GM12878 (cell line): ENCODE measurements around the gene ERC2. TPM values are rescaled to one million over a fixed set of nuclear protein-coding genes. Genes with fewer than 3 reads are reported as not detected.

Source experiments
- ATAC-seq: fragments of 200-7000 bp; cut with Tn5 transposase; 3 replicates; pipeline ENCODE4 v1.9.1; 2020; ENCODE audit warnings: mild to moderate bottlenecking, moderate library complexity
- BruUV-seq: library from RNA; stranded (reverse); fragments of 400-500 nt; replicated peaks from 2 replicates; lab custom pipeline; 2021; lab: Mats Ljungman, UMichigan
- CTCF ChIA-PET: fragments of 300-600 bp; sonication (Branson Sonifier 250); formaldehyde crosslinking; extraction: SDS; loops from one replicate; lab custom pipeline; 2021; ENCODE audit warnings: inconsistent platforms; lab: Yijun Ruan, JAX
- POLR2A ChIA-PET: fragments of 350-600 bp; formaldehyde crosslinking; extraction: SDS; loops from one replicate; lab custom pipeline; 2021; ENCODE audit warnings: inconsistent platforms; lab: Charles Lee
- RAD21 ChIA-PET: fragments of 300-600 bp; sonication (Branson Sonifier 250); formaldehyde crosslinking; loops from one replicate; lab custom pipeline; 2023; ENCODE audit warnings: antibody characterized with exemption; ENCODE audit not compliant: unreplicated experiment; lab: Charles Lee
- SMC1A ChIA-PET: fragments of 300-600 bp; sonication (Branson Sonifier 250); formaldehyde crosslinking; loops from one replicate; lab custom pipeline; 2023; ENCODE audit not compliant: unreplicated experiment, uncharacterized antibody; lab: Charles Lee
- DNase-seq: peaks from one replicate; pipeline ENCODE4 v3.0.0-alpha.2; 2011; ENCODE audit warnings: low read depth, low spot score
- FAIRE-seq: peaks from 3 replicates; lab custom pipeline; 2011; peaks lifted over from hg19 to GRCh38; lab: Jason Lieb, UNC
- H2AFZ ChIP-seq: 2 replicates; pipeline ENCODE4 v1.6.0; 2011; ENCODE audit warnings: low read depth, low read length, control low read depth; ENCODE audit not compliant: control insufficient read depth
- H3K27ac ChIP-seq: 2 replicates; pipeline ENCODE4 v1.5.1; 2011; ENCODE audit warnings: control low read depth; ENCODE audit not compliant: control insufficient read depth, insufficient read depth
- H3K27me3 ChIP-seq, 2 experiments: replicated peaks in 1 of 2; 2 replicates each; pipeline versions ENCODE4 v1.6.0 to v1.6.1; 2011; ENCODE audit warnings: low read length in 1 of 2; ENCODE audit not compliant: control insufficient read depth in 2 of 2, insufficient read depth in 2 of 2
- H3K36me3 ChIP-seq, 2 experiments: 2 replicates each; pipeline ENCODE4 v1.5.1; 2011; ENCODE audit warnings: low read length in 1 of 2; ENCODE audit not compliant: control insufficient read depth in 2 of 2, insufficient read depth in 2 of 2
- H3K4me1 ChIP-seq: 2 replicates; pipeline ENCODE4 v1.6.1; 2011; ENCODE audit warnings: mild to moderate bottlenecking, low read length, moderate library complexity, mixed read lengths; ENCODE audit not compliant: control insufficient read depth, insufficient read depth
- H3K4me2 ChIP-seq: 2 replicates; pipeline ENCODE4 v1.6.0; 2011; ENCODE audit warnings: control low read depth; ENCODE audit not compliant: control insufficient read depth, insufficient read depth
- H3K4me3 ChIP-seq: fragments of 200-600 bp; sonication (generic); 2 replicates; pipeline ENCODE4 v1.5.1; 2016
- H3K79me2 ChIP-seq: 2 replicates; pipeline ENCODE4 v1.6.0; 2011; ENCODE audit warnings: low read length; ENCODE audit not compliant: control insufficient read depth, insufficient read depth
- H3K9ac ChIP-seq: 2 replicates; pipeline ENCODE4 v1.8.0; 2011; ENCODE audit warnings: low read length, control low read depth, mixed read lengths; ENCODE audit not compliant: control insufficient read depth, insufficient read depth
- H3K9me3 ChIP-seq: replicated peaks from 3 replicates; pipeline ENCODE4 v1.5.1; 2011; ENCODE audit warnings: mild to moderate bottlenecking, low read length; ENCODE audit not compliant: control insufficient read depth, insufficient read depth
- H4K20me1 ChIP-seq: 2 replicates; pipeline ENCODE4 v1.6.0; 2011; ENCODE audit not compliant: control insufficient read depth, insufficient read depth
- BCL11A ChIP-seq: IDR thresholded peaks from 2 replicates; pipeline ENCODE4 v1.6.1; 2011; ENCODE audit warnings: low read depth, low read length
- CEBPB ChIP-seq, 2 experiments: fragments of 150-350 bp in 1 of 2; IDR thresholded peaks; 2 replicates each; pipeline ENCODE4 v1.6.1; 2012 to 2014; ENCODE audit warnings: low read depth in 2 of 2, low read length in 2 of 2, borderline replicate concordance in 1 of 2, inconsistent platforms in 1 of 2
- E2F4 ChIP-seq: IDR thresholded peaks from 2 replicates; pipeline ENCODE4 v1.6.1; 2012; ENCODE audit warnings: low read depth, low read length, improper control_type of control experiment
- GATAD2B ChIP-seq: fragments of 450-650 bp; conservative IDR thresholded peaks from 2 replicates; pipeline ENCODE4 v1.6.1; 2017; ENCODE audit warnings: low read depth, mild to moderate bottlenecking, moderate library complexity
- HCFC1 ChIP-seq: fragments of 150-350 bp; IDR thresholded peaks from 2 replicates; pipeline ENCODE4 v1.6.1; 2014; ENCODE audit warnings: low read length
- IRF4 ChIP-seq: IDR thresholded peaks from 2 replicates; pipeline ENCODE4 v1.6.1; 2011; ENCODE audit warnings: low read depth, low read length
- LARP7 ChIP-seq: fragments of 450-650 bp; IDR thresholded peaks from 2 replicates; pipeline ENCODE4 v1.6.1; 2017; ENCODE audit warnings: mild to moderate bottlenecking
- NBN ChIP-seq: fragments of 450-650 bp; IDR thresholded peaks from 2 replicates; pipeline ENCODE4 v1.6.1; 2016
- NRF1 ChIP-seq: conservative IDR thresholded peaks from 2 replicates; pipeline ENCODE4 v1.6.1; 2011; ENCODE audit warnings: mild to moderate bottlenecking, low read depth, low read length, improper control_type of control experiment
- PAX8 ChIP-seq: fragments of 450-650 bp; IDR thresholded peaks from 2 replicates; pipeline ENCODE4 v1.6.1; 2017; ENCODE audit warnings: mild to moderate bottlenecking, moderate library complexity
- PBX3 ChIP-seq: IDR thresholded peaks from 2 replicates; pipeline ENCODE4 v1.6.1; 2011; ENCODE audit warnings: mild to moderate bottlenecking, low read depth, low read length, moderate library complexity; ENCODE audit not compliant: insufficient replicate concordance
- POLR2AphosphoS5 ChIP-seq: IDR thresholded peaks from 2 replicates; pipeline ENCODE4 v1.6.1; 2011; ENCODE audit warnings: mild to moderate bottlenecking, low read length, inconsistent platforms
- RAD21 ChIP-seq: IDR thresholded peaks from 2 replicates; pipeline ENCODE4 v1.6.1; 2011; ENCODE audit warnings: mild to moderate bottlenecking, low read depth, low read length, moderate library complexity; ENCODE audit not compliant: insufficient read depth
- SMAD5 ChIP-seq: IDR thresholded peaks from 2 replicates; pipeline ENCODE4 v1.6.1; 2016; ENCODE audit warnings: antibody characterized with exemption, low read depth
- SREBF1 ChIP-seq: IDR thresholded peaks from 2 replicates; pipeline ENCODE4 v1.6.1; 2012; ENCODE audit warnings: mild to moderate bottlenecking, low read length
- STAT3 ChIP-seq: IDR thresholded peaks from 2 replicates; pipeline ENCODE4 v1.6.1; 2011; ENCODE audit warnings: low read depth, low read length, improper control_type of control experiment
- TARDBP ChIP-seq: IDR thresholded peaks from 2 replicates; pipeline ENCODE4 v1.6.1; 2016; ENCODE audit warnings: borderline replicate concordance
- TBL1XR1 ChIP-seq: IDR thresholded peaks from 2 replicates; pipeline ENCODE4 v1.6.1; 2012; ENCODE audit warnings: low read depth, low read length, improper control_type of control experiment
- WGBS: methylation state at CpG from one replicate; pipeline ENCODE4 v1.1.6; 2016; ENCODE audit warnings: low lambda C conversion rate; ENCODE audit not compliant: insufficient replicate concordance, insufficient coverage; ENCODE audit errors: missing lambda C conversion rate; 5-methylcytosine and 5-hydroxymethylcytosine counted together
- in situ Hi-C: fragments of 300-500 bp; cut with MboI; formaldehyde crosslinking; loops from 9 replicates; pipeline ENCODE4 v1.14.3; 2018; ENCODE audit warnings: mixed read lengths
- intact Hi-C: fragments of 100-400 bp; cut with micrococcal nuclease; formaldehyde crosslinking; loops from one replicate; pipeline ENCODE4 v1.14.2; 2022; ENCODE audit not compliant: unreplicated experiment
- polyA plus RNA-seq, 11 experiments: library from polyadenylated mRNA; depleted of rRNA in 4 of 11; unstranded in 6 of 11; stranded (reverse) in 5 of 11; fragments of >200 nt; fragmentation: Nextera tagmentation in 4 of 11; fragmentation: Illumina TruSeq in 1 of 11; extraction: Ambion mirVana in 4 of 11; extraction: Trizol in 1 of 11; gene quantifications; 1 replicate in 1 of 11; 2 replicates in 10 of 11; pipeline versions ENCODE4 v1.2.1 to v1.2.3, GENCODE V29; 2011 to 2016; ENCODE audit warnings: inconsistent platforms in 2 of 11, missing spikeins in 2 of 11, low read depth in 1 of 11
- total RNA-seq, 4 experiments: library from RNA; depleted of rRNA in 3 of 4; stranded (reverse); fragments of >200 nt in 3 of 4; fragmentation: Illumina TruSeq in 1 of 4; extraction: Trizol in 1 of 4; gene quantifications; 2 replicates each; pipeline versions ENCODE4 v1.2.1 to v1.2.3, GENCODE V29; 2013 to 2021

Gene ERC2
- total and polyA plus RNA-seq, 10 of the 15 experiments (the other 5 are each of a cell fraction or from before 2014, with no cell fraction given) = 0.06 to 1.4 (median 0.12) TPM; not detected in 3

GRCh38 chr3:55946574-55947160 is 521.6 kb downstream of the ERC2 start:
- DNase-seq (no peak), ATAC-seq (no peak), FAIRE-seq (no peak)
- no peaks in the 10 kb centered on the region for H3K27me3 ChIP-seq
- H3K79me2 ChIP-seq = no peaks in the 10 kb centered on the region
- H3K4me2 ChIP-seq = no peak overlapping the region
- ChIA-PET POLR2A (no interaction called here), CTCF (interaction anchor here (1.1 kb wide), 1 partner anchor 305 kb away, joined by 3 read pairs; no protein-coding TSS in a partner anchor), SMC1A (interaction anchor here (1.8 kb wide), 1 partner anchor 16 kb away, joined by 4 read pairs; no protein-coding TSS in a partner anchor), RAD21 (no interaction called here)
- no peak overlapping the region for H3K4me3 ChIP-seq
- H3K9me3 ChIP-seq = no peaks in the 10 kb centered on the region
- no peaks in the 10 kb centered on the region for H4K20me1 ChIP-seq
- H3K27ac ChIP-seq = no peak overlapping the region
- no peaks in the 10 kb centered on the region for H3K4me1 ChIP-seq
- no peak overlapping the region for H2AFZ ChIP-seq
- intact Hi-C loops = no loop called here
- no TSS peak for BruUV-seq
- in situ Hi-C loops = no loop called here
- TF ChIP-seq PAX8 (no peak), SMAD5 (no peak), CEBPB (IDR thresholded peaks at IDR 0.05; ENCODE audit: borderline replicate concordance in 1 of 2, low read depth in 2 of 2, low read length in 2 of 2) (no peak)
- H3K9ac ChIP-seq = no peak overlapping the region
- WGBS = 31% methylated on average over 4 of the region's 4 CpGs
- H3K36me3 ChIP-seq = no peaks in the 10 kb centered on the region

GRCh38 chr3:55942868-55943267 is 525.4 kb downstream of the ERC2 start:
- 45% methylated on average over 2 of the region's 2 CpGs for WGBS
- RAD21 ChIA-PET = no interaction called here
- in situ Hi-C loops = no loop called here
- H3K27me3 ChIP-seq = no peaks in the 10 kb centered on the region
- H4K20me1 ChIP-seq = no peaks in the 10 kb centered on the region
- no peak overlapping the region for H3K4me3 ChIP-seq
- no peak overlapping the region for H2AFZ ChIP-seq
- H3K4me1 ChIP-seq = no peaks in the 10 kb centered on the region
- H3K4me2 ChIP-seq = no peak overlapping the region
- no peaks in the 10 kb centered on the region for H3K36me3 ChIP-seq
- no peak for DNase-seq
- no peak for ATAC-seq
- no peaks in the 10 kb centered on the region for H3K9me3 ChIP-seq
- H3K9ac ChIP-seq = no peak overlapping the region
- POLR2A ChIA-PET = no interaction called here
- intact Hi-C loops = no loop called here
- CTCF ChIA-PET = no interaction called here
- SMC1A ChIA-PET = no interaction called here
- BruUV-seq = no TSS peak
- H3K27ac ChIP-seq = no peak overlapping the region
- no peak for FAIRE-seq
- no peaks in the 10 kb centered on the region for H3K79me2 ChIP-seq
- TF ChIP-seq PBX3 = no peak
- no peak for TF ChIP-seq GATAD2B
- no peak for TF ChIP-seq TARDBP
- TF ChIP-seq NRF1 = no peak
- TF ChIP-seq SREBF1 = no peak
- no peak for TF ChIP-seq IRF4
- no peak for TF ChIP-seq STAT3
- TF ChIP-seq RAD21 = no peak
- no peak for TF ChIP-seq HCFC1
- TF ChIP-seq NBN = no peak
- TF ChIP-seq LARP7 = no peak
- TF ChIP-seq BCL11A = no peak
- no peak for TF ChIP-seq E2F4
- TF ChIP-seq POLR2AphosphoS5 = no peak
- no peak for TF ChIP-seq TBL1XR1
